Activated B cell treated with CpG ODN at 0.5 μM for 24 hours (primary cell): ENCODE measurements around the gene COG5. TPM values are rescaled to one million over a fixed set of nuclear protein-coding genes. Genes with fewer than 3 reads are reported as not detected.

Experiments used
- ATAC-seq: fragments of 200-7000 bp; cut with Tn5 transposase; one replicate; pipeline ENCODE4 v1.10.0; 2021; ENCODE audit warnings: low read depth, mild to moderate bottlenecking, moderate library complexity
- CTCF ChIA-PET: fragments of 350-600 bp; sonication (Branson Sonifier 250); formaldehyde crosslinking; loops from one replicate; lab custom pipeline; 2021; ENCODE audit warnings: antibody characterized with exemption; lab: Charles Lee
- POLR2A ChIA-PET: fragments of 350-600 bp; sonication (Branson Sonifier 250); formaldehyde crosslinking; loops from one replicate; lab custom pipeline; 2021; ENCODE audit warnings: antibody characterized with exemption; lab: Charles Lee
- DNase-seq: peaks from one replicate; pipeline ENCODE4 v3.0.0; 2022
- H3K27ac Mint-ChIP-seq: one replicate; pipeline ENCODE4 v1.8.0; 2020; ENCODE audit warnings: mixed read lengths
- H3K27me3 Mint-ChIP-seq: one replicate; pipeline ENCODE4 v1.8.0; 2021; ENCODE audit warnings: mixed read lengths
- H3K36me3 Mint-ChIP-seq: one replicate; pipeline ENCODE4 v1.8.0; 2021; ENCODE audit warnings: low read depth, mixed read lengths
- H3K4me1 Mint-ChIP-seq: one replicate; pipeline ENCODE4 v1.8.0; 2021; ENCODE audit warnings: mixed read lengths
- H3K4me3 Mint-ChIP-seq: one replicate; pipeline ENCODE4 v1.8.0; 2020; ENCODE audit warnings: mild to moderate bottlenecking, mixed read lengths
- H3K9me3 Mint-ChIP-seq: one replicate; pipeline ENCODE4 v1.8.0; 2020; ENCODE audit warnings: mixed read lengths
- intact Hi-C: fragments of 100-400 bp; cut with micrococcal nuclease; formaldehyde crosslinking; loops from one replicate; pipeline ENCODE4 v1.15.1; 2024
- total RNA-seq: library from RNA; stranded (reverse); gene quantifications from 2 replicates; pipeline ENCODE4 v1.2.3, GENCODE V29; 2022
- TF ChIP-seq, protein P1 (sequence below): fragments of 200-600 bp; IDR thresholded peaks from one replicate; pipeline ENCODE4 v1.8.0; 2022; ENCODE audit warnings: antibody characterized with exemption, mild to moderate bottlenecking

Gene COG5
- total RNA-seq, 1 donor from 2014 or later = 47.0 TPM

DNA sequence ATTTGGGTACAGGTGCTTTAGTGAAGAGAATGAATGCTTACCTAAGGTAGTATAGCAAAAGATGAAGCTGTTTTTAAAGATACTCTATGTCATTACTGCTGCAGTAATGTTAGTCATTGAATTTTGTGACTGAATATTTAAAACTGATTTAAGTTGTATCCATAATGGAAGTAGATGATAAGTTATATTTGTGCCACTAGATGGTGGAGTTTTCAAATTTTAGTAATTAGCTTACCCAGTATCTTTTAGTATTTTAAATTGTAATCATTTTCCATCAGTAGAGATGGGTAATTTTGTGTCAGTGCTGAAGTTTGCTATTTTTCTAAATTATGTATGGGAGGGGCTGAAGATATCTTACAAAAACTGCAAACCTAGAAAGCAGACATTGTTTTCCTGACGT lies 369.7 kb downstream of the COG5 start:
- intact Hi-C loops = no loop called here
- H3K27me3 Mint-ChIP-seq = no peaks in the 10 kb centered on the region
- H3K4me1 Mint-ChIP-seq = no peaks in the 10 kb centered on the region
- ChIA-PET CTCF (interaction anchor here (1.3 to 1.4 kb wide), 2 partner anchors 44 to 47 kb away, joined by 3 read pairs; no protein-coding TSS in a partner anchor), POLR2A (no interaction called here)
- H3K9me3 Mint-ChIP-seq = no peaks in the 10 kb centered on the region
- no peak overlapping the region for H3K4me3 Mint-ChIP-seq
- no peak for DNase-seq
- TF ChIP-seq, protein P1, sequence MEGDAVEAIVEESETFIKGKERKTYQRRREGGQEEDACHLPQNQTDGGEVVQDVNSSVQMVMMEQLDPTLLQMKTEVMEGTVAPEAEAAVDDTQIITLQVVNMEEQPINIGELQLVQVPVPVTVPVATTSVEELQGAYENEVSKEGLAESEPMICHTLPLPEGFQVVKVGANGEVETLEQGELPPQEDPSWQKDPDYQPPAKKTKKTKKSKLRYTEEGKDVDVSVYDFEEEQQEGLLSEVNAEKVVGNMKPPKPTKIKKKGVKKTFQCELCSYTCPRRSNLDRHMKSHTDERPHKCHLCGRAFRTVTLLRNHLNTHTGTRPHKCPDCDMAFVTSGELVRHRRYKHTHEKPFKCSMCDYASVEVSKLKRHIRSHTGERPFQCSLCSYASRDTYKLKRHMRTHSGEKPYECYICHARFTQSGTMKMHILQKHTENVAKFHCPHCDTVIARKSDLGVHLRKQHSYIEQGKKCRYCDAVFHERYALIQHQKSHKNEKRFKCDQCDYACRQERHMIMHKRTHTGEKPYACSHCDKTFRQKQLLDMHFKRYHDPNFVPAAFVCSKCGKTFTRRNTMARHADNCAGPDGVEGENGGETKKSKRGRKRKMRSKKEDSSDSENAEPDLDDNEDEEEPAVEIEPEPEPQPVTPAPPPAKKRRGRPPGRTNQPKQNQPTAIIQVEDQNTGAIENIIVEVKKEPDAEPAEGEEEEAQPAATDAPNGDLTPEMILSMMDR = no peak
- ATAC-seq = no peak
- no peak overlapping the region for H3K27ac Mint-ChIP-seq
- H3K36me3 Mint-ChIP-seq = peaks cover 77% of the 10 kb centered on the region

- ChIA-PET CTCF (interaction anchor here (1.5 kb wide), 1 partner anchor 16 kb away, joined by 3 read pairs; no protein-coding TSS in a partner anchor), POLR2A (interaction anchor here (0.6 to 1.7 kb wide), 2 partner anchors 21 to 244 kb away, joined by 4 to 6 read pairs; partner anchors contain the start of gene HBP1)
- no peaks in the 10 kb centered on the region for H3K27me3 Mint-ChIP-seq
- H3K36me3 Mint-ChIP-seq = peaks cover 79% of the 10 kb centered on the region
- no peak overlapping the region for H3K27ac Mint-ChIP-seq
- no peaks in the 10 kb centered on the region for H3K4me1 Mint-ChIP-seq
- intact Hi-C loops = no loop called here
- ATAC-seq (no peak), DNase-seq (no peak)
- H3K9me3 Mint-ChIP-seq = no peaks in the 10 kb centered on the region
- H3K4me3 Mint-ChIP-seq = no peak overlapping the region
- TF ChIP-seq, protein P1 = no peak
Observed at GRCh38 chr7:107190090-107190489, 373.6 kb downstream of the COG5 start.

- peaks cover 86% of the 10 kb centered on the region for H3K36me3 Mint-ChIP-seq
- ATAC-seq (no peak), DNase-seq (no peak)
- ChIA-PET POLR2A (no interaction called here), CTCF (no interaction called here)
- H3K4me3 Mint-ChIP-seq = no peak overlapping the region
- no peaks in the 10 kb centered on the region for H3K27me3 Mint-ChIP-seq
- TF ChIP-seq, protein P1 = no peak
- no peak overlapping the region for H3K27ac Mint-ChIP-seq
- no peaks in the 10 kb centered on the region for H3K9me3 Mint-ChIP-seq
- no peaks in the 10 kb centered on the region for H3K4me1 Mint-ChIP-seq
- intact Hi-C loops = no loop called here
Observed at GRCh38 chr7:107187774-107188173, 375.9 kb downstream of the COG5 start.

GRCh38 chr7:107186240-107186639 lies 377.5 kb downstream of the COG5 start:
- POLR2A ChIA-PET = no interaction called here

DNA sequence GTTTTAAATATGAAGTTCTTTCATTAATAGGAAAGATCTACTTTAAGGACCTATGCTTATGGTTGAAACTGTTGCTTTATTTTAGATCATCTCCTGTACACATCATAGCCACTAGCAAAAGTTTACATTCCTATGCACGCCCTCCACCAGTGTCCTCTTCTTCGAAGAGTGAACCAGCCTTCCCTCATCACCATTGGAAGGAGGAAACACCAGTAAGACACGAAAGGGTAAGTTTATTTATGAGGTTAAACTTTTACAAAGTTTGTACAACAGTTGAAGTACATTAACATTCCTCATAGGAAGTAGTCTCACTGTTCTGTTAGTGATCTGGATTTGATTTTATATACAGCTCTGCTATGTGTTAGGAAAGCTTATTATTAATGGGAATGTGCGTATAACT lies 378.0 kb downstream of the COG5 start:
- H3K4me3 Mint-ChIP-seq = no peak overlapping the region
- ATAC-seq = no peak
- intact Hi-C loops = no loop called here
- H3K36me3 Mint-ChIP-seq = peaks cover 86% of the 10 kb centered on the region
- H3K27me3 Mint-ChIP-seq = no peaks in the 10 kb centered on the region
- CTCF ChIA-PET = interaction anchor here (0.7 kb wide), 1 partner anchor 393 kb away, joined by 3 read pairs; no protein-coding TSS in a partner anchor
- peaks cover 5% of the 10 kb centered on the region for H3K4me1 Mint-ChIP-seq
- H3K27ac Mint-ChIP-seq = no peak overlapping the region
- no peak for DNase-seq
- H3K9me3 Mint-ChIP-seq = no peaks in the 10 kb centered on the region
- POLR2A ChIA-PET = interaction anchor here (0.6 kb wide), 1 partner anchor 60 kb away, joined by 4 read pairs; no protein-coding TSS in a partner anchor
- TF ChIP-seq, protein P1 = no peak

More at GRCh38 chr7:107186240-107186639, 377.5 kb downstream of the COG5 start:
- Mint-ChIP-seq H3K36me3 (peaks cover 85% of the 10 kb centered on the region), H3K27me3 (no peaks in the 10 kb centered on the region), H3K4me3 (no peak overlapping the region), H3K4me1 (no peaks in the 10 kb centered on the region), H3K9me3 (no peaks in the 10 kb centered on the region), H3K27ac (no peak overlapping the region)
- intact Hi-C loops = no loop called here
- DNase-seq (no peak), ATAC-seq (no peak)
- CTCF ChIA-PET = interaction anchor here (0.7 kb wide), 1 partner anchor 394 kb away, joined by 3 read pairs; no protein-coding TSS in a partner anchor
- TF ChIP-seq, protein P1 = no peak
